Activated T-helper 1 cell treated with anti-CD3 and anti-CD28 coated beads, Interleukin-12 subunit alpha, Interleukin-12 subunit beta, Interleukin-2, Interleukin-4 antibody, amounts not matched to agents 30 ng/mL and 10 ng/mL and 1 ng/mL, durations not matched to agents 14 hours and 24 hours and 36 hours (primary cell): ENCODE measurements around the gene TMEM44. TPM values are rescaled to one million over a fixed set of nuclear protein-coding genes. Genes with fewer than 3 reads are reported as not detected.
A peak's percentile ranks its signal among the peaks of the same experiment; 100 is the strongest.

ENCODE experiments used
- DNase-seq: peaks from one replicate; pipeline ENCODE4 v3.0.0; 2021; ENCODE audit warnings: low spot score
- H3K27ac Mint-ChIP-seq: one replicate; pipeline ENCODE4 v1.8.0; 2021; ENCODE audit warnings: mild to moderate bottlenecking, mixed read lengths
- H3K27me3 Mint-ChIP-seq: one replicate; pipeline ENCODE4 v1.8.0; 2022; ENCODE audit warnings: mild to moderate bottlenecking, moderate library complexity, mixed read lengths; ENCODE audit not compliant: insufficient read depth
- H3K36me3 Mint-ChIP-seq: one replicate; pipeline ENCODE4 v1.8.0; 2021; ENCODE audit warnings: low read depth, mixed read lengths
- H3K4me1 Mint-ChIP-seq: one replicate; pipeline ENCODE4 v1.8.0; 2021; ENCODE audit warnings: low read depth, mixed read lengths
- H3K4me3 Mint-ChIP-seq: one replicate; pipeline ENCODE4 v1.8.0; 2021; ENCODE audit warnings: mild to moderate bottlenecking, moderate library complexity, mixed read lengths
- H3K9me3 Mint-ChIP-seq: one replicate; pipeline ENCODE4 v1.8.0; 2021; ENCODE audit warnings: mixed read lengths
- intact Hi-C: fragments of 100-400 bp; cut with micrococcal nuclease; formaldehyde crosslinking; loops from one replicate; pipeline ENCODE4 v1.15.1; 2024
- total RNA-seq: library from RNA; stranded (reverse); gene quantifications from 2 replicates; pipeline ENCODE4 v1.2.3, GENCODE V29; 2022

Gene TMEM44
- total RNA-seq, 1 donor from 2014 or later: 2.1 TPM

DNA sequence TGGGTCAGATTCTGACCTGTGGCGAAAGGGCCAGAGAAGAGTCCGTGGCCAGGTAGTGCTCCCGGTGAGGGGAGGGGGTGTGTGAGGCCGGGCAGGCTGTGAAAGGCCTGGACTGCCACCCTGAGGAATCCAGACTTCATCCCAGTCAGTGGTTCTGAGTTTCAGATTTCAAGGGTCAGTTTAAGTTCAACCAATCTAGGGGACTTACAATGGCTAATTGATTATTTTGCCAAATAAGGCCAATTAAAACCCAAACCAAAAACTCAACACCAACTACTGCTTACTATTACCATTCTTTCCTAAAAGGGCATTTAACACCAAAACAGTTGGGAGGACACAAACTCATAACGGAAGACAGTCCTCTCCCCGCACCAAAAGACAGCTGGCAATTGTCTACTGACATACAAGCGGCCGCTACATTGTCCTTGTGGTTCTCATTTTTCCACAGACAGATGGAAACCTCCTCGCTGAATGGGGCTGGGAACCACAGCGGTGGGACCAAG, 30.5 kb downstream of the TMEM44 start:
- no peak for DNase-seq
- H3K9me3 Mint-ChIP-seq: no peaks in the 10 kb centered on the region
- H3K4me1 Mint-ChIP-seq: no peaks in the 10 kb centered on the region
- intact Hi-C loops: no loop called here
- H3K27ac Mint-ChIP-seq: no peak overlapping the region
- H3K27me3 Mint-ChIP-seq: no peaks in the 10 kb centered on the region
- no peaks in the 10 kb centered on the region for H3K36me3 Mint-ChIP-seq
- H3K4me3 Mint-ChIP-seq: no peak overlapping the region

GRCh38 chr3:194598771-194599557, 34.3 kb downstream of the TMEM44 start:
- DNase-seq: no peak
- Mint-ChIP-seq H3K36me3 (no peaks in the 10 kb centered on the region), H3K4me3 (no peak overlapping the region), H3K27me3 (no peaks in the 10 kb centered on the region), H3K27ac (no peak overlapping the region), H3K4me1 (peaks cover 5% of the 10 kb centered on the region), H3K9me3 (no peaks in the 10 kb centered on the region)
- intact Hi-C loops: no loop called here

- Mint-ChIP-seq H3K4me1 (peaks cover 5% of the 10 kb centered on the region), H3K9me3 (no peaks in the 10 kb centered on the region), H3K27ac (no peak overlapping the region), H3K27me3 (no peaks in the 10 kb centered on the region), H3K36me3 (no peaks in the 10 kb centered on the region), H3K4me3 (no peak overlapping the region)
- DNase-seq: no peak
- intact Hi-C loops: no loop called here
Measured at GRCh38 chr3:194596906-194597305, 36.3 kb downstream of the TMEM44 start.

DNA sequence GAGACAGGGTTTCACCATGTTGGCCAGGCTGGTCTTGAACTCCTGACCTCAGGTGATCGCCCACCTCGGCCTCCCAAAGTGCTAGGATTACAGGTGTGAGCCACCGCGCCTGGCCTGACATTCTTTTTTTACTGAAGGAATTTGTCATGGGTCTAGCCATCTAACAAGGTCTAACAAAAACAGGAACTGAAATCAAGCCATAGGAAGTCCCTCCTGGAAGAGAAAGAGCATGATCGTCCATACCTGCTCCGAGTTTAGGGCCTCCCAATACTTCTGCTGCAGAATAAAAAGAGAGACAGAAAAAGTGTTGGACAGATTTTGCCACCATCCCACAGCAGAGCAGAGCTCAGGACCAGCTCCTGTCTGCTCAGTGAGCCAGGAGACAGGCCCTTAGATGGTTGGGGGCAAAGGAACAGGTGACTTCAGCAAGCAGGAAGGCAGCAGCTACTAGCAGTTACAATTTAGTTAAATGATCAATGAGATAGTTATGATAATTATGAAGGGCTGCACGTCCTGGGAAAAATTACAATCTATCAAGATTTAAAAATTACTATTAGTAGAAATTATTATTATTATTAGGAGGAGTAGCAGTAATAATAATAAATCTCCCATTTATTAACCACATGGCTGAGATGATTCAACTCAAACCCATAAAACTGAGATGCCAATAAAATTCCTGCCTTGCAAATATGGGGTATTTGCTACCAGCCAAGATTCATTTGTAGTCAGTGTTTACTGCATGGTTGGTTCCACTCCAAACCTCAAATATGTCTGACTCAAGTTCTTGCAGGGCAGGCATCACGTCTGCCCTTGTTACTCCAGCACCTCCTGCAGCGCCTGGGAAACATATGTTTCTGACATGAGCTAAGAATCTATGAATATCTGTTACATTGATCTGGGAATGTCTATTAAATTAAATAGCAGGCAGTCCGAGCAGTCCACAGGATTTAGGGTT, 40.1 kb downstream of the TMEM44 start:
- Mint-ChIP-seq H3K27ac (no peak overlapping the region), H3K27me3 (no peaks in the 10 kb centered on the region), H3K36me3 (no peaks in the 10 kb centered on the region), H3K4me3 (no peak overlapping the region), H3K9me3 (no peaks in the 10 kb centered on the region), H3K4me1 (peaks cover 5% of the 10 kb centered on the region)
- DNase-seq: no peak
- intact Hi-C loops: no loop called here

- intact Hi-C loops: loop anchor here (10.0 kb wide), 1 partner anchor 956 kb away; the partner anchor contains the start of gene PPP1R2
- Mint-ChIP-seq H3K36me3 (peaks cover 9% of the 10 kb centered on the region), H3K9me3 (no peaks in the 10 kb centered on the region), H3K27me3 (no peaks in the 10 kb centered on the region), H3K4me3 (no peak overlapping the region), H3K4me1 (peaks cover 34% of the 10 kb centered on the region), H3K27ac (peak overlapping the region; percentile 2)
- no peak for DNase-seq
Measured at GRCh38 chr3:194588741-194589140, 44.5 kb downstream of the TMEM44 start.

DNA sequence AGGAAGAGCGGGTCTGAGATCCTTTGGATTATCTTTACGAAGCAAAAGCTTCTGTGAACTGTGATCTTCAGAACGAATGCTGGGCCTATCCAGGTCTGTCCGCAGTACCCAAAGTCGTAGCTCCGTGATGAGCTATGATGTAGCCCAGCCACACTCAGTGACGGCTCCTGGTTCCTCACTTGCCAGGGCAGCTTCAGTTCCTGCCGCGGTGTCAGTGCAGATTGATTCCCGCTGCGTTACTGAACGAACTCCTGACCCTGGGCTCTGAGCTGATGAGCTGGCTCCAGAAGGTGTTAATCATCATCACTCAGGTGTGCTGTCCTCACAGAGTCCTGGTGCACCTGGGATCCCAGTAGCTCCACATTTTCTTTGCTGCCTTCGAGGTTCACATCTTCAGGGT, 45.0 kb downstream of the TMEM44 start:
- H3K4me1 Mint-ChIP-seq: peaks cover 34% of the 10 kb centered on the region
- H3K9me3 Mint-ChIP-seq: no peaks in the 10 kb centered on the region
- intact Hi-C loops: loop anchor here (10.0 kb wide), 1 partner anchor 957 kb away; the partner anchor contains the start of gene PPP1R2
- no peak overlapping the region for H3K4me3 Mint-ChIP-seq
- H3K27me3 Mint-ChIP-seq: no peaks in the 10 kb centered on the region
- peaks cover 9% of the 10 kb centered on the region for H3K36me3 Mint-ChIP-seq
- no peak overlapping the region for H3K27ac Mint-ChIP-seq
- no peak for DNase-seq

- H3K27me3 Mint-ChIP-seq: peaks cover 2% of the 10 kb centered on the region
- H3K27ac Mint-ChIP-seq: no peak overlapping the region
- no peak overlapping the region for H3K4me3 Mint-ChIP-seq
- peaks cover 34% of the 10 kb centered on the region for H3K4me1 Mint-ChIP-seq
- DNase-seq: no peak
- peaks cover 9% of the 10 kb centered on the region for H3K36me3 Mint-ChIP-seq
- intact Hi-C loops: loop anchor here (10.0 kb wide), 1 partner anchor 957 kb away; the partner anchor contains the start of gene PPP1R2
- no peaks in the 10 kb centered on the region for H3K9me3 Mint-ChIP-seq
Measured at GRCh38 chr3:194587438-194587931, 45.7 kb downstream of the TMEM44 start.

DNA sequence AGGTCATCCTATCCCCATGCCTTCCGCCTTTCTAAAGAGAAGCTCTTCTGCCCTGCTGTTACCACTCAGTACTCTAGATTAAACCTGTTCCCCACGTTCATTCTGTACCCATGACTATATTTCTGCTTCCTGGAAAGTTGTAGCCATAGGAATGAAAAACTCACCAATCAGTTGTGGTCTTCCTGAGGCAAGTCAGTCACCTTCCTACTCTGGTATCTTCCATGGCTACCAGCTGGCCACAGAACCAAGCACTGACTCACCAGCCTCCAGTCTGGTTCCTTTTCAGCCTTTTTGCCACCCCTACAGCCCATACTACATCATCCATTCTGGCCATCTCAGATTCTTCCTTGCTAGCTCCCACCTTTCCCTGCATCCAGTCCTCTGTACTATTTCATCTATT, 46.4 kb downstream of the TMEM44 start:
- H3K4me1 Mint-ChIP-seq: peaks cover 34% of the 10 kb centered on the region
- H3K36me3 Mint-ChIP-seq: peaks cover 9% of the 10 kb centered on the region
- peaks cover 3% of the 10 kb centered on the region for H3K27me3 Mint-ChIP-seq
- no peaks in the 10 kb centered on the region for H3K9me3 Mint-ChIP-seq
- intact Hi-C loops: loop anchor here (10.0 kb wide), 1 partner anchor 958 kb away; the partner anchor contains the start of gene PPP1R2
- peak overlapping the region; percentile 18 for H3K27ac Mint-ChIP-seq
- peak overlapping the region; percentile 31 for H3K4me3 Mint-ChIP-seq
- no peak for DNase-seq

DNA sequence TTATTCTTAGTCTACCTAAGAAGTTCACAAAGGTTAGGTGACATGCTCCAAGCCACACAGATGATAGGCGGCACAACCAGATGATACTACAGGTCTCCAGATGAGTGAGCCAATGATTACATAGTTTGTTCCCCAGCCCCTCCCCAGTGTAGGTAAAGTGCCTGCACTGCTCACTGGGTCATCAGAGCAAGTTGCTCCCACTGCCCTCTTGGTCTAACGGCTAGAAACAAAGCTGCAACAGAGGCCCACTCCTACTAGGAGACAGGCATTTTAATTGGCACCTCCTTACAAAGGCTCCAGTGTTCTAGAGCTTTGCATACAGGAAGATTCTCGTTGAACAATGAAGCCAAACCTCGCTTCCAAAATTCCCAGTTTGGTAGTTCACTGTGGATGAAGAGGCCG, 47.3 kb downstream of the TMEM44 start:
- H3K27me3 Mint-ChIP-seq: peaks cover 7% of the 10 kb centered on the region
- no peaks in the 10 kb centered on the region for H3K9me3 Mint-ChIP-seq
- peak overlapping the region; percentile 7 for H3K27ac Mint-ChIP-seq
- H3K4me1 Mint-ChIP-seq: peaks cover 34% of the 10 kb centered on the region
- DNase-seq: no peak
- H3K4me3 Mint-ChIP-seq: peak overlapping the region; percentile 98
- peaks cover 9% of the 10 kb centered on the region for H3K36me3 Mint-ChIP-seq
- intact Hi-C loops: loop anchor here (2.0 to 10.0 kb wide), 3 partner anchors 65 to 959 kb away; partner anchors contain the start of gene PPP1R2

DNA sequence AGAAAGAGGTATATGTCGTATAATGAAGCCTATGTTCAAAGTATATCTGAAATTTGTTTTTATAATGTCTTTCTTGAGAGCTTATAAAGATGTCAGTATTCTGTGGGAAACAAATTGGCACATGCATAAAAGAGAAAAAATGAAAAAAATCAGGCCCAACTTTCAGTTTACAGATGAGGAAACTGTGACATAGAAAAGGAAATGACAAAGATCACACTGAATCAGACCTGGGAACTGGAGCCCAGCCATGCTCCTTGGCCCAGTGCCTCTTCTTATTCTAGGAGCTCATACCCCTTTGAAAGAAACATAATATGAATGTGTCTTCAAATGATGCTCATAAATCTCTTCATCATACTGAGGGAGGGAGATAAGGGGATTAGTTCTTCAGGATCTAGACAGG, 48.4 kb downstream of the TMEM44 start:
- Mint-ChIP-seq H3K27me3 (peaks cover 7% of the 10 kb centered on the region), H3K27ac (peak overlapping the region; percentile 96), H3K9me3 (no peaks in the 10 kb centered on the region), H3K36me3 (peaks cover 9% of the 10 kb centered on the region), H3K4me1 (peaks cover 34% of the 10 kb centered on the region), H3K4me3 (peak overlapping the region; percentile 98)
- intact Hi-C loops: loop anchor here (1.0 to 10.0 kb wide), 7 partner anchors 9 to 960 kb away; partner anchors contain the start of genes HES1 and PPP1R2
- no peak for DNase-seq

DNA sequence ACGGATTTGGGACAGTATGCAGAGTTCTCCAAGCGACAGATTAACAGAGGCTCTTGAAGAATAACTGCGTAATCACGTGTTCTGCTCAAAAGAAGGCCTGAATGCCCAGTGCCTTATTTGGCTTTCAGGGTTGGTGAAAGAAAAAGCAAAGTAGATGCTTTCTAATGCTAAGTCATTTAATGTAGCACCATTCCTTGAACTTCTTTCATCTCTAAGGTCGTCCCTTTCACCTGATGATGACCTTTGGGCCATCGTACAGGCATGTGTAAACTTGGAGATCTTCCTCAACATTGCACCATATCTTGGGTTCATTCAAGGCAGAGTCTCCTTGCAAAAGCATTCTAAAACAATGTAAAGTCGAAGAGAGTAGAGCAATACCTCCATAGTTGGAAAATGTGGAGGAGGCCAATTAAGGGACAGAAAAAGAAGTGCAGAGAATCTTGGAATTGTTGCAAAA, 48.9 kb downstream of the TMEM44 start:
- Mint-ChIP-seq H3K36me3 (peaks cover 9% of the 10 kb centered on the region), H3K4me3 (peak overlapping the region; percentile 98), H3K27me3 (peaks cover 7% of the 10 kb centered on the region), H3K4me1 (peaks cover 34% of the 10 kb centered on the region), H3K9me3 (no peaks in the 10 kb centered on the region), H3K27ac (peak overlapping the region; percentile 96)
- no peak for DNase-seq
- intact Hi-C loops: loop anchor here (1.0 to 10.0 kb wide), 7 partner anchors 10 to 960 kb away; partner anchors contain the start of genes HES1 and PPP1R2

- Mint-ChIP-seq H3K9me3 (no peaks in the 10 kb centered on the region), H3K27ac (no peak overlapping the region), H3K36me3 (peaks cover 9% of the 10 kb centered on the region), H3K4me3 (peak overlapping the region; percentile 53), H3K27me3 (peaks cover 7% of the 10 kb centered on the region), H3K4me1 (peaks cover 42% of the 10 kb centered on the region)
- intact Hi-C loops: loop anchor here (5.0 to 10.0 kb wide), 3 partner anchors 185 to 962 kb away; partner anchors contain the start of genes HES1 and PPP1R2
- no peak for DNase-seq
Measured at GRCh38 chr3:194582196-194582905, 50.9 kb downstream of the TMEM44 start.
